ENCODE measurements around the gene UST.
A peak's percentile ranks its signal among the peaks of the same experiment; 100 is the strongest.

Gene UST

GRCh38 chr6:149071997-149072396 lies 325.2 kb downstream of the UST start:
- DNase-seq, result no peak

- DNase-seq, result no peak
These were observed 328.0 kb downstream of the UST start for GRCh38 chr6:149074832-149075258.

GRCh38 chr6:149075616-149076354 lies 329.0 kb downstream of the UST start:
- no peak for DNase-seq

- DNase-seq, result no peak
These were observed 329.5 kb downstream of the UST start for GRCh38 chr6:149076355-149076734.

- DNase-seq, result no peak
These were observed 330.4 kb downstream of the UST start for GRCh38 chr6:149077208-149077607.

GRCh38 chr6:149078211-149078782 lies 331.5 kb downstream of the UST start:
- DNase-seq, result no peak

GRCh38 chr6:149079456-149079855 lies 332.6 kb downstream of the UST start:
- no peak for DNase-seq

- DNase-seq, result no peak
These were observed 333.2 kb downstream of the UST start for GRCh38 chr6:149079911-149080491.

- no peak for DNase-seq
These were observed 333.7 kb downstream of the UST start for GRCh38 chr6:149080511-149080910.

- no peak for DNase-seq
These were observed 334.5 kb downstream of the UST start for GRCh38 chr6:149081281-149081680.

GRCh38 chr6:149082320-149082719 lies 335.5 kb downstream of the UST start:
- peak; percentile 49 to 64 for DNase-seq

- no peak for DNase-seq
These were observed 337.2 kb downstream of the UST start for GRCh38 chr6:149084026-149084425.

- DNase-seq, result no peak
These were observed 338.2 kb downstream of the UST start for GRCh38 chr6:149084808-149085556.

GRCh38 chr6:149085557-149085938 lies 338.7 kb downstream of the UST start:
- no peak for DNase-seq

- no peak for DNase-seq
These were observed 339.5 kb downstream of the UST start for GRCh38 chr6:149086363-149086762.

GRCh38 chr6:149087898-149088297 lies 341.1 kb downstream of the UST start:
- no peak for DNase-seq

GRCh38 chr6:149088361-149088760 lies 341.5 kb downstream of the UST start:
- DNase-seq, result no peak

- no peak for DNase-seq
These were observed 342.7 kb downstream of the UST start for GRCh38 chr6:149089510-149089909.

- DNase-seq, result no peak
These were observed 344.1 kb downstream of the UST start for GRCh38 chr6:149090937-149091336.

- no peak for DNase-seq
These were observed 346.8 kb downstream of the UST start for GRCh38 chr6:149093643-149094042.

GRCh38 chr6:149094156-149094555 lies 347.3 kb downstream of the UST start:
- no peak for DNase-seq

- DNase-seq, result no peak
These were observed 348.1 kb downstream of the UST start for GRCh38 chr6:149094934-149095351.

- no peak for DNase-seq
These were observed 349.0 kb downstream of the UST start for GRCh38 chr6:149095842-149096241.

- DNase-seq, result no peak
These were observed 351.0 kb downstream of the UST start for GRCh38 chr6:149097794-149098193.
